Activated CD8-positive, alpha-beta memory T cell treated with anti-CD3 and anti-CD28 coated beads for 4 hours (primary cell): ENCODE results near the gene BNC2.

ENCODE experiments used
- DNase-seq, 2 donors: peaks; one replicate each; pipeline ENCODE4 v3.0.0-alpha.2; 2020; ENCODE audit warnings: low read depth in 2 of 2

The BNC2 gene

GRCh38 chr9:16767366-16767765, 103.1 kb downstream of the BNC2 start:
- no peak for DNase-seq

- DNase-seq: no peak
These were observed 106.5 kb downstream of the BNC2 start for GRCh38 chr9:16763946-16764345.

DNA sequence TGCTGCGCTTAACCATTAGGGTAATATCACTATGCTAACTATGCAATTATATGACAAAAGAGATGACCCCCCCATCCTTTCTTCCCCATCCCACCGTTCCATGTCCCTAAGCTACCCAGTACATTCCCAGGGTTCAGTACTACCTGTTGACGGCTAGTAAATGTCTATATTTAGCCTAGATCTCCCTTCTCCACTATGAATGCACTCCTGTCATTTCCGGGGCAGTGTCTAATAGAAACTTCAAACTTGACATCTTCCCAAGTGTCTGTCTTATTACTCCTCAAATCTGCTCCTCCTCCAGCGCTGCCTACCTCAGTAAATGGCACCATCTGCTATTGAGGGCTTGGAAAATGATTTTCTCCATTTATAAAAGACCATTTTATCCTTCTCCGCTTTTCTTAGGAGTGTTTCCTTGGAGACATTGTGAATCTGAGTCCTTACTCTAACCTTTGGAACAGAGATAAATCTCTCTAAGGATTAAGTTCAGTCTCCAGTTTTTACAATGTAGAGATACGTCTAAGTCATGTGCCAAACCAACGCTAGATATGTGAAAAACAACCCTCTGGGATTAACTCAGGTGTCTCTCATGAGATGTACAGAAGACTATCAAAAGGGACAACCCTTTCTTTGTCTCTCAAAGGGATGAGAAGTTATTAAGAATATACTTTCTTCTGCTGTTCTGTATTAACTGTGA, 114.9 kb downstream of the BNC2 start:
- DNase-seq: no peak

DNA sequence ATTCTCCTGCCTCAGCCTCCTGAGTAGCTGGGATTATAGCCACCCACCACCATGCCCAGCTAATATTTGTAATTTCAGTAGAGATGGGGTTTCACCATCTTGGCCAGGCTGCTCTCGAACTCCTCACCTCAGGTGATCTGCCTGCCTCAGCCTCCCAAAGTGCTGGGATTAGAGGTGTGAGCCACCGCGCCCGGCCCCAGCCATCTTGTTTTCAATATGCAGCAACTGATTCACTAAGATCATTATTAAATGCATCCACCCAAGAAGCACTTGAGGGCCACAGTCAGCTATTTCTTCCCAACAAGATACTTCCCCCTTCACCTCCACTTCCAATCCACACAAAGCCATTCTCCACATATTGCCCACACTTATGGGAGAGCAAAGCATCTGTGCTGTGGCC, 115.8 kb downstream of the BNC2 start:
- no peak for DNase-seq

GRCh38 chr9:16753256-16753655, 117.2 kb downstream of the BNC2 start:
- no peak for DNase-seq

GRCh38 chr9:16752601-16753000, 117.9 kb downstream of the BNC2 start:
- no peak for DNase-seq

DNA sequence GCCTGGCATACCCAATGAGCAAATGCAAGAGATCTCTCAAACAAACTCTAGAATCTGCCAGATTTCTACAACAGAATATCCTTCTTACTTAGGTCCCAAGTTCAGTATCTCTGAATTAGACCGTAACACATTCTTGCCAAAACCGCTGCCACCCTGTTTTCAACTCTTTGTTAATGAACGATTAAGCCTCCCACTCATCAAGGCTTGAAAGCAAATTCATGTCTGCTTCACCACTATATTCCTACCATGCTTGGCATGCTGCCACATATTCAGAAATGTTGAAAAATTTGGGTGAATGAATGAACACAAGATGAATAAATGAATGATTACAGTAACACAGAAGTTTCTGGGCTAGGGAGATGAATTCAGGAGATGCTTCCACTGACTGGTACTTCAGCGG, 119.9 kb downstream of the BNC2 start:
- DNase-seq: no peak

DNA sequence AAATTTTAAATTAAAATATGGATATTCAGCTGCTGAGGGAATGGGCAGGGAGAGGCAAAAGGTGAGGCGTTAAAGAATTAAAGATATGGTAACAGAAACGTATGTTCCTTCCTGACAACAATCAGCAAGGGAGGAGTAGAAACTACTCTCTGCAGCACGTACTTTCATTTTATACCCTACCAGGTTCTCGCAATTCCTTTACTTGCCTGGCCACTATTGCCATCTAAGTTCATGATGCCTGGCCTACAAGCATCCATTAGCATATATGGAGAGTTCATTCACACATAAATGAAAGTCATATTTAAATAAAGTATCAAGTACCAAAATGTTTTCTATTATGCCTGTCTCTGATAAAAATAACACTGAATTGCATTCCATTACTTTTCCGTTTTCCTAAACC, 125.1 kb downstream of the BNC2 start:
- no peak for DNase-seq

GRCh38 chr9:16744394-16744793, 126.1 kb downstream of the BNC2 start:
- DNase-seq: no peak

DNA sequence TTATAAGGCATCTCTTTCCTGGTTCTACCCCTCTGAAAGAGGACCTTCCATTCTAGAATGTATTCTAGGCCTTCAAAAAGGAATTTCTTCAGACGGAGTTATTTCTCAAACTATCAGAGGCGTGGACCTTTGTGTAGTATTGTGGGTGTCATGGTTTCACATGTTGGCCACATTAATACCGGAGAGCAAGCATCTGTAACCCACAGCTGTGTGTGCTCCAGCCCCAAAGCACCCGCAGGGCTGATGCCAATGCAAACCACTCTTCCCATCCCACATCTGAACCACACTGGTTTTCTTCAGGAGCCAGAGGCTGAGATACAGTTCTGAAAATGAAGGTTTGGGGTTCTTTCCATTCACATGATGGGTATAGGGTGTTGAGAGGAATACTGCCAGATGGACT, 127.1 kb downstream of the BNC2 start:
- no peak for DNase-seq

GRCh38 chr9:16735001-16735400, 135.5 kb downstream of the BNC2 start:
- DNase-seq: no peak

DNA sequence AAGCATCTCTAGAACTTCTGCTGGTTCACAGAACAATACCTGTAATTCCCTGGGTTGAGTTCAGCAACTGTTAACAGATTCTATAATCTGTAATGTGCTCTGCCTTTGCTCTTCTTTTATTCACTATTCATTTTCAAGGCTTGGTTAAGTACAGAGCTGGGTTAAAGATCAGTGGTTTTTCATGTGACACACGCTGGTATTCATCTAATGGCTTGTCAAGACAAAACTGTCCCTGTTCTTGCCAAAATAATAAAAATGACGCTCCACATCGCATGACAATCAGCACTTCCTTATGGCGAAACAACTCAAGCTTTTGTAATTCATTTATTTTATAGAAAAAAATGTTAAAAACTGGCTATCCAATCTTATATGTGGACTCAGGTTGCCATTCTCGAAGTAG, 137.9 kb downstream of the BNC2 start:
- no peak for DNase-seq

DNA sequence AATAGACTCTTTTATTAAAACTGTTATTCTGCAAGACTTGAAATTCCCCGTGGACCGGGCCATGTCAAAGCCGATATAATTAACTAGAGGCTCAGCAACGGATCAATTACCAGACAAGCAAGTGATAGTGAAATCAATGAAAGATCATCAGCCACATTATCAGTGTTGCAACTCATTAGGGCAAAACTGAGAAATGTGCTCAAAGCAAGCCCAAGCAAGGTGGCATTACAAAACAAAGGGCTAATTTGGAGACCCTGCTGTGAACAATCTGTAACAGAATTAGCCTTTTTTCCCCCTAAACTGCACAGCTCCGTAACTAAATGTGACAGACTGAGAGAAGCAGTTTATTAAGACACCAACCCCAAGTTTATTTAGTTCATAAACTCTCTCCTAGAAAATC, 140.3 kb downstream of the BNC2 start:
- no peak for DNase-seq

- no peak for DNase-seq
These were observed 140.8 kb downstream of the BNC2 start for GRCh38 chr9:16729651-16730050.

DNA sequence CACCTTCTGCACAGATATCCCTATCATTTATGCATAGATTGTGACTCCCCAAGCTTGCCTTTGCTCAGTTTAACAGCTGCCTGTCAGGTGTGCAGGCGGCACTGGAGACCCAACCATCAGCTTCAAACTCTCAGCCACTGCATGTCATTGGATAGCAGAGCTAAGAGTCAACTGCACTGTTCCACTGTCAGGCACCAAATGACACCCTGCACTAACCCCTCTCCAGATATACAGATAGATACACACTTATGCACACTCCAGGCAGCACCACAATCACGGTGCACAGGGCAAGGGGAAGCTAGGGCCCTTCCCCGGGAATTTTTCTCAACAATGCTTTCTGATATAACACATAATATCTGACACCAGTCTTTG, 142.3 kb downstream of the BNC2 start:
- no peak for DNase-seq

DNA sequence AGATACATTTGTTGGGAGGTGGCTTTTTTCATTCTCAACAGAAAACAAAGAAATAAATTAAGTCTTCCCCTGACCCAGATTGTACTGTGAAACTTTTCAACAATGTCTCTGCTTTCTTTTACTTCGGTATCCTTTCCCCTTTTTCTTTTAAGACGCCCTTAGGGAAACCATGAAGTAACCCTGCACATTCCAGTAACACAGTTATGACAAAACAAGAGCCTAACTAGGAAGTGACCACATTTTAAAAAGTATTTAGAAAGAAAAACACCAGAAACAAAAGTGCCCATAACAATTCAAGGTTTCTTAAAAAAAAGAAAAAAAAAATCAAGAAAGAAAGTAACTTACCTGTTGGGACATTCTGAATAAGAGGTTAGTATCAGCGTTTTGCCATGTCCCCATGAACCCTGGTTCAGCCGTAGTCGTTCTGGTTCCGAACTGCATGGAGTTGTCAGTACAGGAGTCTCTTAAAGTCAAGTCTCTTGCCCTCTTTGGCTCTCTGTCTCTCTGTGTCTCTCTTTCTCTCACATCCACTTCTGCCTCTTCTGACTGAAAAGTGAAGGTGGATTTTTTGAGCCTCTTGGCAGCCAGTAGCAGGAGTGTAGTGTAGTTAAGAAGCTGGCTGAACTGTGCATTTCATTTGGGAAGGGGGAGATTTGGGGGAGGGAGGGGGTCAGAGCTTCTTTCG, 142.9 kb downstream of the BNC2 start:
- no peak for DNase-seq

DNA sequence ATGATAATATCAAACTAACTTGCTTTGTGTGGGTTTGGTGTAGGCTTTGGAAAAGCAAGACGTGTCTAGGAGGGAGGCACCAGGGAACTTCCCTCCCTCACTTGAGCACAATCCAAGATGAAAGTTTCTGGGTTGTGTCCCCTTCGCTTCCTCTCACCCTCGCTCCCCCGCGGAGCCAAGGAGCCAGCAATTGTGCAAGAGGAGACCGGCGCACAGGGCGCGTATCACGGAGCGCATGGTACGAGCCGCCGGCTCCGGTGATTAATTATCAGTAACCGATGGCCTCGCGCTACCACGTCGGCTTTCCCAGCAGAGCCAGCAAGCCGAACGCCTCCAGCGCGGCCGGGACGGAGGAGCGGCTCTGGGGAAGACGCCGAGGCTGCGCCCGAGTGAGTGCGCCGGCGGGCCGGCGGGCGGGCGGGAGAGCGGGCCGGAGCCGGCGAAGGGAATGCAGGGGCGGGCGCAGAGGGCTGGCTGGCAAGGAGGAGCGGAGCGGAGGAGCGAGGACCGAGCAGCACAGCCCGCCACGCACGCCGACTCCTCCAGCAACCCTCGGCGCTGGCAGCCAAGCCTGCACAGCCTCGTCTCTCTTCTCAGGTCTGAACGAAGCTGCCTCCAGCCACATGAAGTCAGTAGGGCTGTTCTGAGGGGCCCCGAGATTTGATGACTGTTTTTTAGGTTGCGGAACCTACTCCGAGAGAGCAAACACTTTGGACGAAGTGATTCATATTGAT, 143.6 kb downstream of the BNC2 start:
- no peak for DNase-seq

- DNase-seq: no peak
These were observed 144.4 kb downstream of the BNC2 start for GRCh38 chr9:16726029-16726428.

DNA sequence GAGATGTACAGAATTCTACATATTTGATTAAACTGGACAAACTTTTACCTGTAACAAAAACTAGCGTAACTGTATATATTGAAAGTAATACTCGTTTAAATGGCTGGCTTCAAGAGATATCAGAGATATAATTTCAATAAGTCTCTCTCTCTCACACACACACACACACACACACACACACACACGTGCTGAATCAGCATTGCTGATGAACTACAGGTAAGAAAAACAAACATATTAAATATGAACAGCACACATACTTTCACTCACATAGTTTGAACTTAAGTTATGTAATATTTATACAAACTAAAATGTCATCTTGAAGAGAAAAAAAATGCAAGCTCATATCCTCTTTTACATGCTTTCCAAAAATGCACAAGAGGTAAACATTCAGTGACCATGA, 145.4 kb downstream of the BNC2 start:
- no peak for DNase-seq

GRCh38 chr9:16721972-16722371, 148.5 kb downstream of the BNC2 start:
- no peak for DNase-seq

GRCh38 chr9:16720386-16720785, 150.1 kb downstream of the BNC2 start:
- no peak for DNase-seq

GRCh38 chr9:16719921-16720320, 150.5 kb downstream of the BNC2 start:
- DNase-seq: no peak

GRCh38 chr9:16718952-16719351, 151.5 kb downstream of the BNC2 start:
- DNase-seq: no peak
